ENCODE results near the gene ELP4.

DNA sequence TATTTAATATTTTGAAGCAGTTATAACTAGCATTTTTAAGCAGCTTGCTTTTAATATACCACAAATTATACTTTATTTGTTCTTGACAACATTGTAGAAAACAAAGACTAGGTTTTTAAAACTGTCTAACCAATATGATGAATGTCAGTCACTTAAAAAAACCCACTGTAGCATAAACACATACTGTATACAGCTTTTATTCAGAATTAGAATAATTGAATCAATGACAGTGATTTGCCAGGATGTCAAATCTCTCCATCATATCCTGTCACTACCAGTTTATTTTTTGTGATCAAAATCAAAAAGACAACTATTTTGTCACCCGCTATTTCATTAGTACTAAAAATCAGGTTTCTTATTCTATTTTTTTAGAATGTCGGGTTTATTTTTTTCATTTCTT lies 275.0 kb downstream of the ELP4 start:
- TF ChIP-seq, protein P1, sequence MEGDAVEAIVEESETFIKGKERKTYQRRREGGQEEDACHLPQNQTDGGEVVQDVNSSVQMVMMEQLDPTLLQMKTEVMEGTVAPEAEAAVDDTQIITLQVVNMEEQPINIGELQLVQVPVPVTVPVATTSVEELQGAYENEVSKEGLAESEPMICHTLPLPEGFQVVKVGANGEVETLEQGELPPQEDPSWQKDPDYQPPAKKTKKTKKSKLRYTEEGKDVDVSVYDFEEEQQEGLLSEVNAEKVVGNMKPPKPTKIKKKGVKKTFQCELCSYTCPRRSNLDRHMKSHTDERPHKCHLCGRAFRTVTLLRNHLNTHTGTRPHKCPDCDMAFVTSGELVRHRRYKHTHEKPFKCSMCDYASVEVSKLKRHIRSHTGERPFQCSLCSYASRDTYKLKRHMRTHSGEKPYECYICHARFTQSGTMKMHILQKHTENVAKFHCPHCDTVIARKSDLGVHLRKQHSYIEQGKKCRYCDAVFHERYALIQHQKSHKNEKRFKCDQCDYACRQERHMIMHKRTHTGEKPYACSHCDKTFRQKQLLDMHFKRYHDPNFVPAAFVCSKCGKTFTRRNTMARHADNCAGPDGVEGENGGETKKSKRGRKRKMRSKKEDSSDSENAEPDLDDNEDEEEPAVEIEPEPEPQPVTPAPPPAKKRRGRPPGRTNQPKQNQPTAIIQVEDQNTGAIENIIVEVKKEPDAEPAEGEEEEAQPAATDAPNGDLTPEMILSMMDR (IDR thresholded peaks at IDR 0.05): no peak
- TF ChIP-seq POLR2A (IDR thresholded peaks at IDR 0.05) (no peak), POLR2AphosphoS5 (IDR thresholded peaks at IDR 0.05) (no peak)
